GM06990 (cell line): Measurements from ENCODE around the gene TMEM258.

Experiments
- DNase-seq: peaks from one replicate; pipeline ENCODE4 v3.0.0-alpha.2; 2011; ENCODE audit not compliant: insufficient read length; ENCODE audit errors: extremely low read depth
- H3K27me3 ChIP-seq: replicated peaks from 2 replicates; pipeline ENCODE4 v1.6.0; 2011; ENCODE audit warnings: low read length; ENCODE audit not compliant: control insufficient read depth, insufficient read depth
- H3K36me3 ChIP-seq: 2 replicates; pipeline ENCODE4 v1.5.1; 2011; ENCODE audit warnings: low read length; ENCODE audit not compliant: control insufficient read depth, insufficient read depth
- H3K4me3 ChIP-seq: replicated peaks from 2 replicates; pipeline ENCODE4 v1.5.1; 2011; ENCODE audit warnings: low read depth, mild to moderate bottlenecking, control low read depth, low read length
- TF ChIP-seq, protein P1 (sequence below): IDR thresholded peaks from 2 replicates; pipeline ENCODE4 v1.5.1; 2011; ENCODE audit warnings: low read length, control low read depth, mild to moderate bottlenecking, inconsistent platforms; ENCODE audit not compliant: insufficient read depth, poor library complexity, severe bottlenecking

The TMEM258 gene

DNA sequence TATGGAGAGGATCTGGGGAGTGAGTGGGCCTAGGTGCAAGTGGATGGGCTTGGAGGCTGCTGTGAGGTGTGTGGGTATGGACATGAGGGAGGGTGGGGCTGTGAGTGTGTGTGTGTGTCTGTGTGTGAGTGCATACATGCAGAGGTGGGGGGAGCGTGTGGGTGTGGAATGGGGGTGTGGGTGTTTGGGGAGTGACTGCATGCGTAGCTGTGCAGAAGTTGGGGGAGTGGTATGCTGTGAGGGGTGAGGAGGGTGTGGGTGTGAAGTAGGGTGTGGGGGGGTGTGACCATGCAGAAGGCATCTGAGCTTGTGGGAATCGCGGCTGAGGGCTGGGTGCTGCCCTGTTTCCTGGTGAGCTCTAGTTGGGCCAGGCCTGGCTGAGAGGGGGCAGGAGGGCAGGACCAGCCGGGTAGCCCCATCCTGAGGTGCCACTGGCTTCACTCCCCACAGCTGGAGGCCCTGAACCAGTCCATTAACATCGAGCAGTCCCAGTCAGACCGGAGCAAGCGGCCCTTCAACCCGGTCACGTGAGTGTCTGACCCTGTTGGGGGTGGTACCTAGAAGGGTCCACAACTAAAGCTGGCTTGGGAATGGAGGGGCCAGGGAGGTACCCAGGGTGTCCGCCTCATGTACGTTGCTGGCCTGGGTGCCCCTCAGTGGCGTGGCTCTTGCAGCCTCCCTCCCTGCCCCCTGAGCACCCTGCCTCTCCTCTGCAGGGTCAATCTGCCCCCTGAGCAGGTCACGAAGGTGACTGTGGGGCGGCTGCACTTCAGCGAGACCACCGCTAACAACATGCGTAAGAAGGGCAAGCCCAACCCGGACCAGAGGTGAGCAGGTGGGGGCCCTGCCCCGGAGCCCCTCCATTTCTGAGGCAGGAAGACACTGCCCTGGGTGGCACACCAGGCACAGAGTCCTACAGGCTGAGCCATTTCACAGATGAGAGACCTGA is 16.5 kb downstream of the TMEM258 start:
- no peaks in the 10 kb centered on the region for H3K36me3 ChIP-seq
- H3K27me3 ChIP-seq = no peaks in the 10 kb centered on the region
- DNase-seq = no peak
- TF ChIP-seq, protein P1, sequence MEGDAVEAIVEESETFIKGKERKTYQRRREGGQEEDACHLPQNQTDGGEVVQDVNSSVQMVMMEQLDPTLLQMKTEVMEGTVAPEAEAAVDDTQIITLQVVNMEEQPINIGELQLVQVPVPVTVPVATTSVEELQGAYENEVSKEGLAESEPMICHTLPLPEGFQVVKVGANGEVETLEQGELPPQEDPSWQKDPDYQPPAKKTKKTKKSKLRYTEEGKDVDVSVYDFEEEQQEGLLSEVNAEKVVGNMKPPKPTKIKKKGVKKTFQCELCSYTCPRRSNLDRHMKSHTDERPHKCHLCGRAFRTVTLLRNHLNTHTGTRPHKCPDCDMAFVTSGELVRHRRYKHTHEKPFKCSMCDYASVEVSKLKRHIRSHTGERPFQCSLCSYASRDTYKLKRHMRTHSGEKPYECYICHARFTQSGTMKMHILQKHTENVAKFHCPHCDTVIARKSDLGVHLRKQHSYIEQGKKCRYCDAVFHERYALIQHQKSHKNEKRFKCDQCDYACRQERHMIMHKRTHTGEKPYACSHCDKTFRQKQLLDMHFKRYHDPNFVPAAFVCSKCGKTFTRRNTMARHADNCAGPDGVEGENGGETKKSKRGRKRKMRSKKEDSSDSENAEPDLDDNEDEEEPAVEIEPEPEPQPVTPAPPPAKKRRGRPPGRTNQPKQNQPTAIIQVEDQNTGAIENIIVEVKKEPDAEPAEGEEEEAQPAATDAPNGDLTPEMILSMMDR = no peak
- no peak overlapping the region for H3K4me3 ChIP-seq

DNA sequence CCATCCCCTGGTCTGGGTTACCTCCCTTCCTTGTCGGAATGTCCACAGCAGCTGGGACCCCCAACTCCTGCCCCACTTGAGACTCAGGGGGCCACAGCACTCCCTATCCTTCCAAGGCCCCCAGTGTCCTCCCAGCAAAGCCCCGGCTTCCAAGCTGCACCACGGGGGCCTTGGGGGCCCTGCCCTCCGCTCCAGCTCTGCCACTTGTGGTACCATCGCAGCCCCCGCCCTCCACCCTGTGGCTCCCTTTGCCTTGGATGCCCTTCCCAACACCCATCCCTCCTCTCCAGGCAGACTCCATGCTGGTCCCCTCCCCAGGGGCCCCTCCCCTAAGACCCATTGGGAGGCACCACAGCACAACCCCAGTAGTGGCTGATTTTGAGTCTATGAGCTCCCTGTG is 17.3 kb downstream of the TMEM258 start:
- TF ChIP-seq, protein P1 = no peak
- no peak overlapping the region for H3K4me3 ChIP-seq
- H3K36me3 ChIP-seq = no peaks in the 10 kb centered on the region
- no peak for DNase-seq
- H3K27me3 ChIP-seq = no peaks in the 10 kb centered on the region

DNA sequence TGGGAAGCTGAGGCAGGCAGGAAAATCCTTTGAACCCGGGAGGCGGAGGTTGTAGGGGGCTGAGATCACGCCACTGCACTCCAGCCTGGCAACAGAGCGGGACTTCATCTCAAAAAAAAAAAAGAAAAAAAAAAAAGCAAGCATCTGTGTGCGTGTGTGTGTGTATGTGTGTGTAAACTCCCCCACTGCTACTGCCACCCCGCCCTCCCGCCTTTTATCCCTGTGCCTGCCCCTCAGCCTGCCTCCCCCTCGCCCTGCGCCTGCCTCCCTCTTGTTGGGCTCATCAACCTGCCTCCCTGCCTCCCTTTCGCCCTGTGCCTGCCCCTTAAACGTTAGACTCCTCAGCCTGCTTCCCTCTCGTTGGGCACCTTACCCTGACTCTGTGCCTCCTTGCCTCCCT is 18.0 kb downstream of the TMEM258 start:
- Histone ChIP-seq H3K4me3 (no peak overlapping the region), H3K27me3 (no peaks in the 10 kb centered on the region), H3K36me3 (no peaks in the 10 kb centered on the region)
- TF ChIP-seq, protein P1 = no peak
- DNase-seq = no peak

DNA sequence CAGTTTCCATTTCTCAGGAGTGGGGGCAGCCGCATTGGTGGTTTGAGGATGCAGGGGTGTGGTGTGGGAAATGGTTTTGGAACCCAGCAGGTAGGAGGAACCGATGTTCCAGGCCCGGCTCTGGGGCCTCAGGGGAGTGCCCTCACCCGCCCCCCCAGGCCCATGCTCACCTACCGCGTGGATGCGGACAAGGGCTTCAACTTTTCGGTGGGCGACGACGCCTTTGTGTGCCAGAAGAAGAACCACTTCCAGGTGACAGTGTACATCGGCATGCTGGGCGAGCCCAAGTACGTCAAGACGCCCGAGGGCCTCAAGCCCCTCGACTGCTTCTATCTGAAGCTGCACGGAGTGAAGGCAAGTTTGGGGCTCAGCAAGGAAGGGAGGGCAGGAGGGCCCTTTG is 18.6 kb downstream of the TMEM258 start:
- Histone ChIP-seq H3K4me3 (no peak overlapping the region), H3K36me3 (no peaks in the 10 kb centered on the region), H3K27me3 (no peaks in the 10 kb centered on the region)
- TF ChIP-seq, protein P1 = no peak
- DNase-seq = no peak

DNA sequence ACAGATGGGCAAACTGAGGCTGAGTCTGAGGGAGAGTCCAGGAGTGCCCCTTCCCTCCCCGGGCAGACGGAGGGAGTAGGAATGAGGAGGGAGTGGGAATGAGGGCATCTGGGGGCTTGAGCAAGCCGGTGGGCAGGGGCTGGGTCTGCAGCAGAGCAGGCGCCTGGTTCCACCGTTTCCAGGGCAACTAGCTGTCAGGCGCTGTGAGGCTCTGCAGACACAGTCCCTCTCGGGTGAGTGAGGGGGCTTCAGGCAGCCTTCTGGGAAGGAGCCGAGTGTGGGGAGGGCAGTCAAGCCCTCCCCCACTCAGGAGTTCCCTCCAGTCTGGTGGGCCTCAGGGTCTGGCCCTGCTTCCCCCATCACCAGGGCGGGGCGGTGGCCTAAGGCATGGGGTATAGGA is 19.0 kb downstream of the TMEM258 start:
- Histone ChIP-seq H3K4me3 (no peak overlapping the region), H3K27me3 (no peaks in the 10 kb centered on the region), H3K36me3 (no peaks in the 10 kb centered on the region)
- TF ChIP-seq, protein P1 = no peak
- DNase-seq = no peak
